ENCODE measurements around the gene AGAP1.
A peak's percentile ranks its signal among the peaks of the same experiment; 100 is the strongest.

Gene AGAP1

GRCh38 chr2:235493775-235494715, at the start of gene AGAP1:
Gene AGAP1, plus strand, starts transcription at chr2:235494043.
- H3K9me3 ChIP-seq (ENCODE audit: control insufficient read depth, insufficient read depth, low read length), result no peaks in the 10 kb centered on the region
- peak; percentile 48 for DNase-seq (ENCODE audit: low read depth, low spot score)
- no peaks in the 10 kb centered on the region for H3K27me3 ChIP-seq (ENCODE audit: control insufficient read depth, insufficient read depth, low read length)
- H3K4me1 ChIP-seq (ENCODE audit: control insufficient read depth, insufficient read depth, low read length), result peaks cover 8% of the 10 kb centered on the region; the same call in 1 of the 2 replicates
- no peaks in the 10 kb centered on the region; the same call in 1 of the 2 replicates for H3K36me3 ChIP-seq (ENCODE audit: control insufficient read depth, insufficient read depth, low read length)
- no peak within 1 kb of the TSS for H3K27ac ChIP-seq (ENCODE audit: low read length)
- no CpG with 5 or more reads among the region's 156 CpGs for WGBS (ENCODE audit: insufficient coverage, insufficient read length)
- H3K4me3 ChIP-seq (ENCODE audit: low read length), result peak within 1 kb of the TSS; percentile 81

GRCh38 chr2:235444101-235444597, 49.7 kb upstream of the AGAP1 start:
- Histone ChIP-seq H3K36me3 (ENCODE audit: control insufficient read depth, insufficient read depth, low read length) (no peaks in the 10 kb centered on the region), H3K27me3 (ENCODE audit: control insufficient read depth, insufficient read depth, low read length) (no peaks in the 10 kb centered on the region), H3K4me3 (ENCODE audit: low read length) (no peak overlapping the region), H3K27ac (ENCODE audit: low read length) (no peak overlapping the region), H3K4me1 (ENCODE audit: control insufficient read depth, insufficient read depth, low read length) (no peaks in the 10 kb centered on the region), H3K9me3 (ENCODE audit: control insufficient read depth, insufficient read depth, low read length) (no peaks in the 10 kb centered on the region)
- WGBS (ENCODE audit: insufficient coverage, insufficient read length), result no CpG with 5 or more reads among the region's 7 CpGs
- DNase-seq (ENCODE audit: low read depth, low spot score), result no peak

DNA sequence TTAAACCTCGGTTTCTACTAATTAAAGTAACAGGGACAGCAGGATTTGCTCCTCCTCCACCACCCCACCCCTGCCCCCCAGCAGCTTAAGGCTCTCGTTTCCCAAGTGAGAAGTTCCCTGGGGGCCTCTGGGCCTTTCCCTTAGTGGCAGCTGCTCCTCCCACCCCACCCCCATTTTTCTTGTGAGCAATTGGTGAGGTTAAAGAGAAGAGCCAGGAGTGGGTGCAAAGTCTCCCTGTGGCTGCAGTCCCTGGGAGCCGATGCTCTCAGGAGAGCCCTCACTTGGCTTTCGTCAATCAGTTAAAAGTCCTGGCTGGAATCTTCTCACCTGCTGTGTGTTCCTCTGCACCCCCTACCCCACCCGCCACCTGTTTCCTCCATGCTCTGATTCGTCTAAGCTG, 48.7 kb upstream of the AGAP1 start:
- Histone ChIP-seq H3K27me3 (ENCODE audit: control insufficient read depth, insufficient read depth, low read length) (no peaks in the 10 kb centered on the region), H3K4me3 (ENCODE audit: low read length) (no peak overlapping the region), H3K27ac (ENCODE audit: low read length) (no peak overlapping the region), H3K36me3 (ENCODE audit: control insufficient read depth, insufficient read depth, low read length) (no peaks in the 10 kb centered on the region), H3K9me3 (ENCODE audit: control insufficient read depth, insufficient read depth, low read length) (no peaks in the 10 kb centered on the region), H3K4me1 (ENCODE audit: control insufficient read depth, insufficient read depth, low read length) (no peaks in the 10 kb centered on the region)
- no peak for DNase-seq (ENCODE audit: low read depth, low spot score)
- no CpG with 5 or more reads among the region's 6 CpGs for WGBS (ENCODE audit: insufficient coverage, insufficient read length)

DNA sequence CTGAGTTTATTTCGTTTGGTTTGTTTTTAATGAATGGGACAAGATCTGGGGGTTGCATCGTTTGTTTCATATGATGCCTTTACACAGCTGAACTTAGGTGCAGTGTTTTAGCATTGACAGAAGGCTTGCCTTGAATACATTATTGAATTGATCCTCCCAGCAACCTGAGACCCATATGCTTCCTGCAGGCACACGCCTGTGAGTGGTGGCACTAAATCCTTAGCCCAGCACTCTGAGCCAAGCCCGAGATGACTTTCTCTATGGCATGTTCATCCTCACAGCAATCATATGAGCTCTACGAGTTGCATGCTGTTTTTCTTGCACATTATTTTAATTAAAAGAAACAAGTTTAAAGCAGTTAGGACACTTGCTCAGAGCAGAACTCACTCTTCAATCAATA, 47.8 kb upstream of the AGAP1 start:
- H3K27ac ChIP-seq (ENCODE audit: low read length), result no peak overlapping the region

DNA sequence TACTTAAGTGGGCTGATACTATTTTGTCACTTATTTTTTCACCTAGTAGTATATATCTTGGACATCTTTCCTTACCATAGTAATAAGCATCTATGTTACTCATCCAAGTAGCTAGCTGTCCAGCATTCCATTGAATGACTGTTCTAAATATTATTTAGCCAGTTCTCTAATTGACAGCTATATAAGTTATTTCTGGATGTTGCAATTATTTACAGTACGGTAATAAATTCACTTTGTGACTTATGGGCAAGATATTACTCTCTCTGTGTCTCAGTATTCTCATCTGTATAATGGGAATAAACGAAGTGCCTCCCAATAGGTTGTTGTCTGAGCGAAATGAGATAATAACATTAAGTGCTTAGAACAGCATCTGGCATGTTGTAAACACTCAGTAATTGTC, 46.6 kb upstream of the AGAP1 start:
- no CpG with 5 or more reads among the region's 3 CpGs for WGBS (ENCODE audit: insufficient coverage, insufficient read length)
- no peaks in the 10 kb centered on the region for H3K4me1 ChIP-seq (ENCODE audit: control insufficient read depth, insufficient read depth, low read length)
- H3K9me3 ChIP-seq (ENCODE audit: control insufficient read depth, insufficient read depth, low read length), result no peaks in the 10 kb centered on the region
- H3K27me3 ChIP-seq (ENCODE audit: control insufficient read depth, insufficient read depth, low read length), result no peaks in the 10 kb centered on the region
- no peak for DNase-seq (ENCODE audit: low read depth, low spot score)
- no peak overlapping the region for H3K27ac ChIP-seq (ENCODE audit: low read length)
- H3K4me3 ChIP-seq (ENCODE audit: low read length), result no peak overlapping the region
- H3K36me3 ChIP-seq (ENCODE audit: control insufficient read depth, insufficient read depth, low read length), result no peaks in the 10 kb centered on the region

More for the DNA sequence above, 47.8 kb upstream of the AGAP1 start:
- Histone ChIP-seq H3K27me3 (ENCODE audit: control insufficient read depth, insufficient read depth, low read length) (no peaks in the 10 kb centered on the region), H3K9me3 (ENCODE audit: control insufficient read depth, insufficient read depth, low read length) (no peaks in the 10 kb centered on the region), H3K4me1 (ENCODE audit: control insufficient read depth, insufficient read depth, low read length) (no peaks in the 10 kb centered on the region), H3K36me3 (ENCODE audit: control insufficient read depth, insufficient read depth, low read length) (no peaks in the 10 kb centered on the region), H3K4me3 (ENCODE audit: low read length) (no peak overlapping the region)
- no CpG with 5 or more reads among the region's 5 CpGs for WGBS (ENCODE audit: insufficient coverage, insufficient read length)
- DNase-seq (ENCODE audit: low read depth, low spot score), result no peak

DNA sequence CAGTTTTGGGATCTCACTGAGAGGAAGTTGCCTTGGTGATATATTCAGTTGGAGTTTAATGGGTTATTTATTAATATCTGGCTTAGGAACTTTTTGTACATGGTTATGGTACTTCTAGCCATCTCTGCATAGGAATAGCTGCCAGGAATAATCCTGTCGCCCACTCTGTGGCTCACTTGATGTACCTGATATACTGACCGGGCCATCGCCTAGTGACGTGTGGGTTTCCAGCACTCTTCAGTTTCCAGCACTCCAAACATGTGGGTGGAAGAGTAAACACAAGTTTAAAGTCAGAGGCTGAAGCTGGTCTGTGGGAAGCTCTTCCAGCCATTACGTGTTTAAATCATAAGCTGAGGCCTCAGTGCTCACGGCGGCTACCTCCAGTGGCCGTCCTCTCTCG, 44.3 kb upstream of the AGAP1 start:
- WGBS (ENCODE audit: insufficient coverage, insufficient read length), result no CpG with 5 or more reads among the region's 9 CpGs
- no peak for DNase-seq (ENCODE audit: low read depth, low spot score)
- H3K4me3 ChIP-seq (ENCODE audit: low read length), result no peak overlapping the region
- H3K27me3 ChIP-seq (ENCODE audit: control insufficient read depth, insufficient read depth, low read length), result no peaks in the 10 kb centered on the region
- H3K9me3 ChIP-seq (ENCODE audit: control insufficient read depth, insufficient read depth, low read length), result no peaks in the 10 kb centered on the region
- no peaks in the 10 kb centered on the region for H3K36me3 ChIP-seq (ENCODE audit: control insufficient read depth, insufficient read depth, low read length)
- H3K4me1 ChIP-seq (ENCODE audit: control insufficient read depth, insufficient read depth, low read length), result no peaks in the 10 kb centered on the region
- H3K27ac ChIP-seq (ENCODE audit: low read length), result no peak overlapping the region

- DNase-seq (ENCODE audit: low read depth, low spot score), result no peak
- no peak overlapping the region for H3K27ac ChIP-seq (ENCODE audit: low read length)
- H3K27me3 ChIP-seq (ENCODE audit: control insufficient read depth, insufficient read depth, low read length), result no peaks in the 10 kb centered on the region
- WGBS (ENCODE audit: insufficient coverage, insufficient read length), result no CpG with 5 or more reads among the region's 6 CpGs
- H3K9me3 ChIP-seq (ENCODE audit: control insufficient read depth, insufficient read depth, low read length), result no peaks in the 10 kb centered on the region
- H3K36me3 ChIP-seq (ENCODE audit: control insufficient read depth, insufficient read depth, low read length), result no peaks in the 10 kb centered on the region
- H3K4me1 ChIP-seq (ENCODE audit: control insufficient read depth, insufficient read depth, low read length), result no peaks in the 10 kb centered on the region
- no peak overlapping the region for H3K4me3 ChIP-seq (ENCODE audit: low read length)
Measured at GRCh38 chr2:235453605-235454151, 40.2 kb upstream of the AGAP1 start.

- Histone ChIP-seq H3K9me3 (ENCODE audit: control insufficient read depth, insufficient read depth, low read length) (no peaks in the 10 kb centered on the region), H3K4me1 (ENCODE audit: control insufficient read depth, insufficient read depth, low read length) (no peaks in the 10 kb centered on the region), H3K27me3 (ENCODE audit: control insufficient read depth, insufficient read depth, low read length) (no peaks in the 10 kb centered on the region), H3K4me3 (ENCODE audit: low read length) (no peak overlapping the region), H3K36me3 (ENCODE audit: control insufficient read depth, insufficient read depth, low read length) (no peaks in the 10 kb centered on the region), H3K27ac (ENCODE audit: low read length) (no peak overlapping the region)
- no CpG with 5 or more reads among the region's 7 CpGs for WGBS (ENCODE audit: insufficient coverage, insufficient read length)
- no peak for DNase-seq (ENCODE audit: low read depth, low spot score)
Measured at GRCh38 chr2:235458839-235459273, 35.0 kb upstream of the AGAP1 start.

- no peak for DNase-seq (ENCODE audit: low read depth, low spot score)
- Histone ChIP-seq H3K4me3 (ENCODE audit: low read length) (no peak overlapping the region), H3K27me3 (ENCODE audit: control insufficient read depth, insufficient read depth, low read length) (no peaks in the 10 kb centered on the region), H3K4me1 (ENCODE audit: control insufficient read depth, insufficient read depth, low read length) (no peaks in the 10 kb centered on the region), H3K27ac (ENCODE audit: low read length) (no peak overlapping the region), H3K9me3 (ENCODE audit: control insufficient read depth, insufficient read depth, low read length) (no peaks in the 10 kb centered on the region), H3K36me3 (ENCODE audit: control insufficient read depth, insufficient read depth, low read length) (no peaks in the 10 kb centered on the region)
- no CpG with 5 or more reads among the region's 8 CpGs for WGBS (ENCODE audit: insufficient coverage, insufficient read length)
Measured at GRCh38 chr2:235460548-235461047, 33.2 kb upstream of the AGAP1 start.

DNA sequence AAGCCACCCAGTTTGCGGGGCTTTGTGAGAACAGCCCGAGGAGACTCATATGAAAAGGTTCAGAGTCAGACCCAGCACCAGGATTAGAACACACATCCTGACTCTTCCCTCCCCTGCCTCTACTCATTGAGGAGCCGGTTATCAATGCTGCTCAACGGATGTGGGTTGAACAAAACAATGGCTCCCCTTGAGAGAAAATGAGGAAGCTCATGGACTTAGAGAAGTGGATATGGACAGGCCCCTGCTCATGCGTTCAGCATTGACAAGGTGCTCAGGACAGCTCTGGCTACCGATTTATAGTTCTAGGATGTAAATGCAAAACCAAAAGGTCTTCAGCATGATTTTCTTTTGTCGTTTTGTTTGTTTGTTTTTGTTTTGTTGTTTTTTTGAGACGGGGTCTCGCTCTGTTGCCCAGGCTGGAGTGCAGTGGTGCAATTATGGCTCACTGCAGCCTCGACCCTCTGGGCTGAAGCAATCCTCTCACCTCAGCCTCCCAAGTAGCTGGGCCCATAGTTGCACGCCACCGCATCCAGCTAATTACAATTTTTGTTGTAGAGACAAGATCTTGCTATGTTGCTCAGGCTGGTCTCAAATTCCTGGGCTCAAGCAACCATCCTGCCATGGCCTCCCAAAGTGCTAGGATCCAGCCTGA, 32.0 kb upstream of the AGAP1 start:
- Histone ChIP-seq H3K9me3 (ENCODE audit: control insufficient read depth, insufficient read depth, low read length) (no peaks in the 10 kb centered on the region), H3K36me3 (ENCODE audit: control insufficient read depth, insufficient read depth, low read length) (no peaks in the 10 kb centered on the region), H3K27me3 (ENCODE audit: control insufficient read depth, insufficient read depth, low read length) (no peaks in the 10 kb centered on the region), H3K4me1 (ENCODE audit: control insufficient read depth, insufficient read depth, low read length) (no peaks in the 10 kb centered on the region), H3K4me3 (ENCODE audit: low read length) (no peak overlapping the region), H3K27ac (ENCODE audit: low read length) (no peak overlapping the region)
- DNase-seq (ENCODE audit: low read depth, low spot score), result no peak
- no CpG with 5 or more reads among the region's 12 CpGs for WGBS (ENCODE audit: insufficient coverage, insufficient read length)

All from iPS DF 6.9 (cell line).